Endodermal cell (in vitro differentiated cells): ENCODE measurements around the gene ACMSD. TPM values are rescaled to one million over a fixed set of nuclear protein-coding genes. Genes with fewer than 3 reads are reported as not detected.

Source experiments
- DNase-seq: peaks from one replicate; pipeline ENCODE4 v3.0.0-alpha.2; 2017
- H3K27ac ChIP-seq: 2 replicates; pipeline ENCODE4 v1.5.1; 2013; ENCODE audit warnings: mild to moderate bottlenecking, low read depth, low read length, moderate library complexity
- H3K27me3 ChIP-seq: 2 replicates; pipeline ENCODE4 v1.6.1; 2013; ENCODE audit warnings: mild to moderate bottlenecking, low read length, moderate library complexity; ENCODE audit not compliant: insufficient read depth, control insufficient read depth, poor library complexity, severe bottlenecking
- H3K36me3 ChIP-seq: 2 replicates; pipeline ENCODE4 v1.7.0; 2013; ENCODE audit warnings: mild to moderate bottlenecking, low read length, moderate library complexity; ENCODE audit not compliant: control insufficient read depth, insufficient read depth
- H3K4me1 ChIP-seq: one replicate; pipeline ENCODE4 v1.7.0; 2013; ENCODE audit warnings: low read length; ENCODE audit not compliant: control insufficient read depth, insufficient read depth
- H3K4me3 ChIP-seq: 2 replicates; pipeline ENCODE4 v1.5.1; 2013; ENCODE audit warnings: mild to moderate bottlenecking, low read length, moderate library complexity
- H3K9ac ChIP-seq: 2 replicates; pipeline ENCODE4 v1.6.1; 2013; ENCODE audit warnings: mild to moderate bottlenecking, low read length, moderate library complexity; ENCODE audit not compliant: poor library complexity, severe bottlenecking; ENCODE audit errors: extremely low read depth
- H3K9me3 ChIP-seq: 2 replicates; pipeline ENCODE4 v1.6.1; 2013; ENCODE audit warnings: mild to moderate bottlenecking, low read length, moderate library complexity; ENCODE audit not compliant: control insufficient read depth
- H3K27ac Mint-ChIP-seq: 2 replicates; pipeline ENCODE4 v1.8.0; 2020; ENCODE audit warnings: mixed read lengths
- H3K27me3 Mint-ChIP-seq: 2 replicates; pipeline ENCODE4 v1.8.0; 2021; ENCODE audit warnings: mild to moderate bottlenecking, mixed read lengths; ENCODE audit not compliant: insufficient read depth
- H3K36me3 Mint-ChIP-seq: 2 replicates; pipeline ENCODE4 v1.8.0; 2020; ENCODE audit warnings: low read depth, mixed read lengths
- H3K4me1 Mint-ChIP-seq: 2 replicates; pipeline ENCODE4 v1.8.0; 2020; ENCODE audit warnings: mixed read lengths
- H3K4me3 Mint-ChIP-seq: 2 replicates; pipeline ENCODE4 v1.8.0; 2020; ENCODE audit warnings: mild to moderate bottlenecking, moderate library complexity, mixed read lengths
- H3K9me3 Mint-ChIP-seq: 2 replicates; pipeline ENCODE4 v1.8.0; 2020; ENCODE audit warnings: mild to moderate bottlenecking, mixed read lengths
- CTCF ChIP-seq: fragments of 200-600 bp; sonication (generic); conservative IDR thresholded peaks from 2 replicates; pipeline ENCODE4 v1.5.0; 2021; ENCODE audit warnings: antibody characterized with exemption, mild to moderate bottlenecking
- WGBS, 2 experiments: methylation state at CpG; one replicate each; pipeline versions ENCODE4 v1.1.5 to v1.1.7; 2013; ENCODE audit warnings: missing lambda C conversion rate in 2 of 2, mixed read lengths in 1 of 2; ENCODE audit not compliant: insufficient coverage in 1 of 2, insufficient read length in 1 of 2; 5-methylcytosine and 5-hydroxymethylcytosine counted together
- total RNA-seq, 2 donors: library from RNA; stranded (reverse); fragmentation: NEBNext Ultra II Directional in 1 of 2; extraction: Animal tissue kit (Norgen Biotek cat#: 25700) in 1 of 2; gene quantifications; 2 replicates in 1 of 2; 3 replicates in 1 of 2; pipeline ENCODE4 v1.2.1, GENCODE V29; 2021

The ACMSD gene
- total RNA-seq, 2 donors from 2014 or later: not detected

GRCh38 chr2:134836986-134837385 lies 1.4 kb upstream of the ACMSD start:
- Mint-ChIP-seq H3K27me3 (peaks cover 3% of the 10 kb centered on the region), H3K27ac (no peak overlapping the region), H3K4me1 (peaks cover 5% of the 10 kb centered on the region), H3K36me3 (no peaks in the 10 kb centered on the region), H3K9me3 (peaks cover 14% of the 10 kb centered on the region), H3K4me3 (no peak overlapping the region)
- Histone ChIP-seq H3K4me1 (no peaks in the 10 kb centered on the region), H3K9ac (no peak overlapping the region), H3K36me3 (no peaks in the 10 kb centered on the region), H3K4me3 (no peak overlapping the region), H3K9me3 (peaks cover 14% of the 10 kb centered on the region), H3K27ac (no peak overlapping the region), H3K27me3 (no peaks in the 10 kb centered on the region)
- WGBS, 2 experiments: 97 to 100% methylated on average over 1 to 2 of the region's 2 CpGs
- DNase-seq: no peak
- no peak for TF ChIP-seq CTCF

GRCh38 chr2:134839649-134840048 lies 1.2 kb downstream of the ACMSD start:
- TF ChIP-seq CTCF: no peak
- Mint-ChIP-seq H3K9me3 (peaks cover 14% of the 10 kb centered on the region), H3K27ac (no peak overlapping the region), H3K4me3 (no peak overlapping the region), H3K36me3 (no peaks in the 10 kb centered on the region), H3K27me3 (peaks cover 2% of the 10 kb centered on the region), H3K4me1 (peaks cover 5% of the 10 kb centered on the region)
- Histone ChIP-seq H3K4me1 (no peaks in the 10 kb centered on the region), H3K9ac (no peak overlapping the region), H3K27ac (no peak overlapping the region), H3K9me3 (peaks cover 14% of the 10 kb centered on the region), H3K36me3 (no peaks in the 10 kb centered on the region), H3K27me3 (no peaks in the 10 kb centered on the region), H3K4me3 (no peak overlapping the region)
- 91 to 100% methylated on average over 1 to 2 of the region's 2 CpGs for WGBS, 2 experiments
- DNase-seq: no peak

- DNase-seq: no peak
- Histone ChIP-seq H3K9ac (no peak overlapping the region), H3K27ac (no peak overlapping the region), H3K27me3 (no peaks in the 10 kb centered on the region), H3K9me3 (no peaks in the 10 kb centered on the region), H3K4me1 (no peaks in the 10 kb centered on the region), H3K4me3 (no peak overlapping the region), H3K36me3 (no peaks in the 10 kb centered on the region)
- WGBS, 2 experiments: 90 to 100% methylated on average over 1 to 2 of the region's 2 CpGs
- H3K4me1 Mint-ChIP-seq: peaks cover 5% of the 10 kb centered on the region
- peaks cover 3% of the 10 kb centered on the region for H3K9me3 Mint-ChIP-seq
- no peak overlapping the region for H3K4me3 Mint-ChIP-seq
- H3K27me3 Mint-ChIP-seq: peaks cover 2% of the 10 kb centered on the region
- H3K27ac Mint-ChIP-seq: no peak overlapping the region
- TF ChIP-seq CTCF: no peak
- no peaks in the 10 kb centered on the region for H3K36me3 Mint-ChIP-seq
These were observed 4.6 kb downstream of the ACMSD start for GRCh38 chr2:134842930-134843490.
